Cerebellar nuclear complex (tissue), 1 donor: Measurements from ENCODE around the gene VSTM1.

Experiments used
- DNase-seq, 2 experiments: peaks; one replicate each; lab custom pipeline; 2025; lab: John Stamatoyannopoulos, UW

The VSTM1 gene

DNA sequence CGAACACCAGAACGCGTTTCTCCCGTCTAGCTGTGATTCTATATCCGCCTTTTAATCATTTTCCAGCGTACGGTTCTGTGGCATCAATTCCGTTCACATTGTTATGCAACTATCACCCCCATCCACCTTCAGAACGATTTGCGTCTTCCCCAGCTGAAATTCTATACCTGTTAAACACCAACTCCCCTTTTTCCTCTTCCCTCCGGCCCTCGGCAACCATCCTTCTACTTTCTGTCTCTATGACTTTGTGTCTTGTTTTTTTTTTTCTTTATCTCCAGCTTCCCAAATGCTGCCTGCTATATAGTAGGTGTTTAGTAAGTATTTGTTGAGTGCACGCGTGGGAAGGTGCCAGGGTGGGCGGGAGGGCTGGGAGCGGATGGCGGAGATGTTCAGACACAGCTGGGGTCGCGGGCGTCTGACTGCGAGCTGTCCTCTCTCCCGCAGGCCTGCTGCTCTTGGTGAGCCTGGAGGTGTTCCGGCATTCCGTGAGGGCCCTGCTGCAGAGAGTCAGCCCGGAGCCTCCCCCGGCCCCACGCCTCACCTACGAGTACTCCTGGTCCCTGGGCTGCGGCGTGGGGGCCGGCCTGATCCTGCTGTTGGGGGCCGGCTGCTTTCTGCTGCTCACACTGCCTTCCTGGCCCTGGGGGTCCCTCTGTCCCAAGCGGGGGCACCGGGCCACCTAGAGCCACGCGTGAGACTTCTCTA is 52.0 kb downstream of the VSTM1 start:
- DNase-seq, result no peak

GRCh38 chr19:54010474-54010873 is 53.2 kb downstream of the VSTM1 start:
- DNase-seq, result no peak

DNA sequence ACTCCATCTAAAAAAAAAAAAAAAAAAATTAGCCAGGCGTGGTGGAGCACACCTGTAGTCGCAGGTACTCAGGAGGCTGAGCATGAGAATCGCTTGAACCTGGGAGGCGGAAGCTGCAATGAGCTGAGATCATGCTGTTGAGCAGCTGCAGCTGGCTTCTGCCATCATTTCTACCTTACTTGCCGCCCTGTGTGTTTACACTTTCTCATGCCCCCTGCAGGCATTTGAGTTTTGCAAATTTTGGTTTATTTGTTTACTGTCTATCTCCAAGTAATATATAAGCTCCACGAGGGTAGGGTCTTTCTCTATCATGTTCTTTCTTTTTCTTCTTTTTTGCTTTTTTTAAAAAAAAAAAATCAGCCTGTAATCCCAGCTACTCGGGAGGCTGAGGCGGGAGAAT is 54.3 kb downstream of the VSTM1 start:
- DNase-seq, result no peak

GRCh38 chr19:54002495-54003315 is 61.0 kb downstream of the VSTM1 start:
- DNase-seq, result no peak

GRCh38 chr19:54001496-54001895 is 62.2 kb downstream of the VSTM1 start:
- no peak for DNase-seq

- DNase-seq, result no peak
Measured at GRCh38 chr19:53999694-54000093, 64.0 kb downstream of the VSTM1 start.

DNA sequence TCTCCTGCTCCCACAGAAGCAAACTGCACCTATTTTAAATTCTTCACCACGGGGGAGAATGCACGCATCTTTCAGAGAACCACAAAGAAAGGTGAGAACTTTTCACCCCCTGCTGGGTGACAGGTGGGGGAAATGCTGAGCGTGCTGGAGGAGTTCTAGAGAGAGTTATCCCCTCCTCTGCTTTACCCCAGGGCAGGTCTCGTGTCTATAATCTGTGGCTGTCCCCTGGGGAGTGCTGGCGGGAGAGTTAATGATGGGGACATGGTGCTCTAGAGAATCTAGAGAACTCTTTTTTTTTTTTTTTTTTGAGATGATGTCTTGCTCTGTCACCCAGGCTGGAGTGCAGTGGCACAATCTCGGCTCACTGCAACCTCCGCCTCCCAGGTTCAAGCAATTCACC is 65.5 kb downstream of the VSTM1 start:
- DNase-seq, result no peak

DNA sequence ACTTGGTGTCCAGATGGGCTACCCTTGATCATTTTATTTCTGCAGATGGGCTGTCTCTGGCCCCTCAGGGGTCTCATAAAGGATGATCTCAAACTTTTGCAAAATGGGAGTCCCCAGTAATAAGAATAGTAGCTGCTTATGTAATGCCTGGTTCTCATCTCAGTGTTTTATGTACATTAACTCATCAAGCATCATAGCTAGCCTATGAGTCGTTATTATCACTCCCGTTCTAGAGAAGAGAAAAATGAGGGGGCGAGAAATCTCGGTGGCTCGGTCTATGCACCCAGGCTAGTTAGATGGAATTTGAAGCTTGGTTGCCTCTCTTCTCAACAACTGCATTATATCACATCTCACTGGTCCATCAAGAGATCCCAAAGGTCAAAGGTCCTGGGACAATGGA is 68.9 kb downstream of the VSTM1 start:
- DNase-seq, result no peak

DNA sequence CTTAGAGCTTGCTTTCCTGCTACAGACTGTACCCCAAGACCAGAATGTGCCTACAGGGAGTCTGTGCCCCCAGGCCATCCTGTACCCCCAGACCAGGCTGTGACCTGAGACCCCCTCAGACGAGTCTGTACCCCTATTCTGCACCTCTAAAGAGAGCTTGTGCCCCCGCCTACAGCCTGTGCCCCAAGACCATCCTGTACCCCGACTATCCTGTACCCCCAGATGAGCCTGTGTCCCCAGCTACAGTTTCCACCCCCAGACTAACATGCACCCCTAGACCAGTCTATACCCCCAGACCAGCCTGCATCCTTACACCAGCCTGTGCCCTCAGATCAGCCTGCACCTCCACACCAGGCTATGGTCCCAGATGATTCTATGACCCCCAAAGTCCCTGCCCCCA is 70.2 kb downstream of the VSTM1 start:
- no peak for DNase-seq

GRCh38 chr19:53992815-53993214 is 70.9 kb downstream of the VSTM1 start:
- no peak for DNase-seq

- DNase-seq, result no peak
Measured at GRCh38 chr19:53992211-53992610, 71.5 kb downstream of the VSTM1 start.

GRCh38 chr19:53991224-53992113 is 72.2 kb downstream of the VSTM1 start, which contains the start of gene CACNG6:
Gene CACNG6 (plus strand): TSS chr19:53991637. CDS start chr19:53992878, 1,241 bp downstream.
- no peak for DNase-seq
